Left ventricle myocardium inferior (tissue), 1 donor: ENCODE measurements around the gene CUX1. TPM values are rescaled to one million over a fixed set of nuclear protein-coding genes. Genes with fewer than 3 reads are reported as not detected.

ENCODE experiments used
- DNase-seq: peaks from one replicate; pipeline ENCODE4 v3.0.0-alpha.2; 2020
- H3K27ac ChIP-seq: fragments of 200-600 bp; replicated peaks from 2 replicates; pipeline ENCODE4 v1.8.0; 2021
- H3K27me3 ChIP-seq: fragments of 200-600 bp; 2 replicates; pipeline ENCODE4 v1.8.0; 2021; ENCODE audit warnings: low read depth
- H3K36me3 ChIP-seq: fragments of 200-600 bp; 2 replicates; pipeline ENCODE4 v1.8.0; 2021
- H3K4me1 ChIP-seq: fragments of 200-600 bp; 2 replicates; pipeline ENCODE4 v1.8.0; 2021
- H3K4me3 ChIP-seq: fragments of 200-600 bp; 2 replicates; pipeline ENCODE4 v1.8.0; 2021; ENCODE audit warnings: mild to moderate bottlenecking, moderate library complexity
- H3K9me3 ChIP-seq: fragments of 200-600 bp; replicated peaks from 2 replicates; pipeline ENCODE4 v1.8.0; 2021
- CTCF ChIP-seq: fragments of 200-600 bp; IDR thresholded peaks from 2 replicates; pipeline ENCODE4 v1.8.0; 2021; ENCODE audit warnings: antibody characterized with exemption, mild to moderate bottlenecking, borderline replicate concordance
- intact Hi-C: fragments of 100-400 bp; cut with micrococcal nuclease; formaldehyde crosslinking; loops from one replicate; pipeline ENCODE4 v1.11.0; 2022
- total RNA-seq: library from RNA; stranded (reverse); fragmentation: NEBNext Ultra II Directional; extraction: Animal tissue kit (Norgen Biotek cat#: 25700); gene quantifications from one replicate; pipeline ENCODE4 v1.2.1, GENCODE V29; 2021
- donor health status: DM: no; HTN: yes; CAD: no; lungs with severe emphysema.

The CUX1 gene
- total RNA-seq, 1 donor from 2014 or later = 125 TPM

GRCh38 chr7:101960323-101960722 is 142.9 kb downstream of the CUX1 start:
- H3K36me3 ChIP-seq = no peaks in the 10 kb centered on the region
- no peaks in the 10 kb centered on the region for H3K27me3 ChIP-seq
- H3K4me1 ChIP-seq = peaks cover 64% of the 10 kb centered on the region
- peak overlapping the region; percentile 25 for H3K27ac ChIP-seq
- intact Hi-C loops = no loop called here
- TF ChIP-seq CTCF = no peak
- no peak for DNase-seq
- no peaks in the 10 kb centered on the region for H3K9me3 ChIP-seq
- H3K4me3 ChIP-seq = no peak overlapping the region

GRCh38 chr7:101960985-101961708 is 143.7 kb downstream of the CUX1 start:
- Histone ChIP-seq H3K4me1 (peaks cover 60% of the 10 kb centered on the region), H3K36me3 (no peaks in the 10 kb centered on the region), H3K9me3 (no peaks in the 10 kb centered on the region), H3K27ac (peak overlapping the region; percentile 25), H3K27me3 (no peaks in the 10 kb centered on the region), H3K4me3 (no peak overlapping the region)
- TF ChIP-seq CTCF = no peak
- no peak for DNase-seq
- intact Hi-C loops = no loop called here

DNA sequence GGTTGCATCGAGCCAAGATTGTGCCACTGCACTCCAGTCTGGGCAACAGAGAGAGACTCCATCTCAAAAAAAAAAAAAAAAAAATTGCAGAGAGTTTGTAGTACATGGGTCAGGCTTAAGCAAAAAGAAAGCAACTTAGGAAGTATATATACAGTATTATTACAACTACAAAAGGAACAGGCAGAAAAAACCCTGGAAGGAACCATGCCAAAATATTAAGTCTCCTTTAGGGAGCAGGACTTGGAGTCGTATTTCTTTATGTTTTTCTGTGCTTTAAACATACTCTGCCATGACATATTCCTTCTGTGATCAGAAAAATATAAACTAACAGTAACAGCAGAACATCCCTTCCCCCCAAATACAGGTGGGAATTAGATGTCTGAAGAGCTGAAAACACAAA is 144.4 kb downstream of the CUX1 start:
- Histone ChIP-seq H3K4me1 (peaks cover 53% of the 10 kb centered on the region), H3K27ac (peak overlapping the region; percentile 25), H3K27me3 (no peaks in the 10 kb centered on the region), H3K36me3 (no peaks in the 10 kb centered on the region), H3K4me3 (no peak overlapping the region), H3K9me3 (no peaks in the 10 kb centered on the region)
- intact Hi-C loops = no loop called here
- DNase-seq = no peak
- no peak for TF ChIP-seq CTCF

GRCh38 chr7:101963693-101964092 is 146.3 kb downstream of the CUX1 start:
- no peak overlapping the region for H3K4me3 ChIP-seq
- intact Hi-C loops = no loop called here

DNA sequence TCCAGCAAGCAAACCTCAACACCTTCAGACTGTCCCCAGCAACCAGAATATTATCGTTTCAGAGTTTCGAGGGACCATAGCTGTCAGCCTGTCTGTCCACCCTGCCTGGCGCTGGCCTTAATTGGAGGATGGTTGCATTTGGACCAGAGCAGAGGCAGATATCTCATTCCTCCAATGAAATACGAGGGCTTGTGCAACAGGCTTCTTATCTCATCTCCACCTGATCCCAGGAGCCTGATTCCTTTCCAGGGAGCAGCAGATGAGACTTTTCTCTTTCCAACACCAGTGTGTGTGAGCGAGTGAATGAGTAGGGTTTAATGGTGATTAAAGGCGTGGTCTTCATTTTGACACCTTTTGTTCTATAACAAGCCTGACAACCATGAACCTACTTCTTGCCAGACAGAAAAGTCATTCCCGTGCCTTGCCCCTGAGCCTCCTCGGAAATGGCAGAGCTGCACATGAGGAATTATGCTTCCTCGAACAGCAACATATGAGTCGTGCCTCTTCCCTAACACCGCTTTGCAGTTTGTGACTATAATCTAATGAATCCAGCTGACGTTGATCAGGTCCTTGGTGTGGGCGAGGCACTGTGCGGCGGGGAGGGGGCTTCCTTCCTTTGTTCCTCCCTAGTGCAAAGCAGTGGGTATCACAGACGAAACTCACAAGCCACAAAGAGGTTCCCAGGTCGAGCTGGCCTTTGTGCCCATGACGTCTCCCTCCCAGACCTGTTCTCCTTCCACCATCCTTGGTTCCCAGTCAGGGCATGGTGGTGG is 147.4 kb downstream of the CUX1 start:
- Histone ChIP-seq H3K27ac (no peak overlapping the region), H3K27me3 (no peaks in the 10 kb centered on the region), H3K36me3 (no peaks in the 10 kb centered on the region), H3K9me3 (no peaks in the 10 kb centered on the region), H3K4me1 (peaks cover 38% of the 10 kb centered on the region), H3K4me3 (no peak overlapping the region)
- no peak for DNase-seq
- no peak for TF ChIP-seq CTCF
- intact Hi-C loops = no loop called here

More at GRCh38 chr7:101963693-101964092, 146.3 kb downstream of the CUX1 start:
- Histone ChIP-seq H3K27me3 (no peaks in the 10 kb centered on the region), H3K4me1 (peaks cover 40% of the 10 kb centered on the region), H3K36me3 (no peaks in the 10 kb centered on the region), H3K27ac (no peak overlapping the region), H3K9me3 (no peaks in the 10 kb centered on the region)
- DNase-seq = no peak
- TF ChIP-seq CTCF = no peak
